Subcutaneous adipose tissue (tissue), 4 donors: Measurements from ENCODE around the gene CRYGS. TPM values are rescaled to one million over a fixed set of nuclear protein-coding genes. Genes with fewer than 3 reads are reported as not detected.

ENCODE experiments used
- CTCF ChIP-seq: fragments of 450-650 bp; IDR thresholded peaks from one replicate; pipeline ENCODE4 v1.5.1; 2016; ENCODE audit warnings: low read depth, mild to moderate bottlenecking, control low read depth, antibody characterized with exemption, moderate library complexity
- total RNA-seq, 4 donors: library from RNA; depleted of rRNA; stranded (reverse); fragments of >200 nt; gene quantifications; one replicate each; pipeline ENCODE4 v1.1.0, GENCODE V29; 2016

CRYGS gene
- total RNA-seq, result 1 to 10 TPM; 2.3 to 7.9 (median 5.8) TPM

- no peak for TF ChIP-seq CTCF
These were observed at the start of gene CRYGS for GRCh38 chr3:186544281-186544680. CRYGS (minus strand) TSS chr3:186544380; CDS start chr3:186544326, 54 bp downstream.

GRCh38 chr3:186593862-186594261 is 49.7 kb upstream of the CRYGS start:
- no peak for TF ChIP-seq CTCF

- no peak for TF ChIP-seq CTCF
These were observed 48.5 kb upstream of the CRYGS start for GRCh38 chr3:186592682-186593081.

GRCh38 chr3:186590580-186591295 is 46.6 kb upstream of the CRYGS start:
- TF ChIP-seq CTCF, result no peak

GRCh38 chr3:186589856-186590579 is 45.8 kb upstream of the CRYGS start:
- no peak for TF ChIP-seq CTCF

- TF ChIP-seq CTCF, result no peak
These were observed 44.9 kb upstream of the CRYGS start for GRCh38 chr3:186589121-186589520.

GRCh38 chr3:186588632-186589031 is 44.5 kb upstream of the CRYGS start:
- TF ChIP-seq CTCF, result no peak
